MM.1S (cell line): ENCODE data around the gene GCA.

Source experiments
- DNase-seq: peaks from one replicate; pipeline ENCODE4 v3.0.0-alpha.2; 2015
- H2AFZ ChIP-seq: fragments of 300-600 bp; sonication (generic); 2 replicates; pipeline ENCODE4 v1.6.0; 2016; ENCODE audit warnings: antibody characterized with exemption, low read length
- H3F3A ChIP-seq: fragments of 300-600 bp; sonication (generic); 2 replicates; pipeline ENCODE4 v1.6.1; 2016; ENCODE audit warnings: mild to moderate bottlenecking, antibody characterized with exemption, low read length, moderate library complexity, mixed read lengths; ENCODE audit not compliant: insufficient read depth
- H3K27ac ChIP-seq: fragments of 300-600 bp; sonication (generic); 2 replicates; pipeline ENCODE4 v1.5.1; 2016; ENCODE audit warnings: mild to moderate bottlenecking, low read length
- H3K27me3 ChIP-seq: fragments of 300-600 bp; sonication (generic); replicated peaks from 2 replicates; pipeline ENCODE4 v1.6.0; 2016; ENCODE audit warnings: low read length; ENCODE audit not compliant: insufficient read depth
- H3K36me3 ChIP-seq: fragments of 300-600 bp; sonication (generic); replicated peaks from 2 replicates; pipeline ENCODE4 v1.6.1; 2016; ENCODE audit warnings: mild to moderate bottlenecking, low read length, mixed read lengths; ENCODE audit not compliant: insufficient read depth
- H3K4me1 ChIP-seq: fragments of 300-600 bp; sonication (generic); 2 replicates; pipeline ENCODE4 v1.6.1; 2016; ENCODE audit warnings: low read length, mixed read lengths
- H3K4me2 ChIP-seq: fragments of 300-600 bp; sonication (generic); 2 replicates; pipeline ENCODE4 v1.6.0; 2016; ENCODE audit warnings: low read depth, low read length
- H3K4me3 ChIP-seq: fragments of 300-600 bp; sonication (generic); 2 replicates; pipeline ENCODE4 v1.5.1; 2016; ENCODE audit warnings: low read length, mixed read lengths
- H3K79me2 ChIP-seq: fragments of 300-600 bp; sonication (generic); 2 replicates; pipeline ENCODE4 v1.6.1; 2016; ENCODE audit warnings: mixed run types, low read length, mixed read lengths
- H3K9ac ChIP-seq: fragments of 300-600 bp; sonication (generic); 2 replicates; pipeline ENCODE4 v1.6.1; 2016; ENCODE audit warnings: low read length, mixed read lengths
- H3K9me2 ChIP-seq: fragments of 300-600 bp; sonication (generic); replicated peaks from 2 replicates; pipeline ENCODE4 v1.6.1; 2016; ENCODE audit warnings: mild to moderate bottlenecking, low read length, mixed read lengths; ENCODE audit not compliant: insufficient read depth
- H3K9me3 ChIP-seq: fragments of 300-600 bp; sonication (generic); replicated peaks from 2 replicates; pipeline ENCODE4 v1.6.1; 2016; ENCODE audit warnings: mild to moderate bottlenecking, low read length, mixed read lengths; ENCODE audit not compliant: insufficient read depth
- H4K20me1 ChIP-seq: fragments of 300-600 bp; sonication (generic); 2 replicates; pipeline ENCODE4 v1.6.1; 2016; ENCODE audit warnings: mild to moderate bottlenecking, low read length, moderate library complexity, mixed read lengths; ENCODE audit not compliant: insufficient read depth
- CTCF ChIP-seq: fragments of 300-600 bp; sonication (generic); IDR thresholded peaks from 2 replicates; pipeline ENCODE4 v1.5.1; 2016; ENCODE audit warnings: antibody characterized with exemption, low read length, mixed read lengths
- EZH2 ChIP-seq: fragments of 300-600 bp; sonication (generic); optimal IDR thresholded peaks from 2 replicates; pipeline ENCODE3; 2017; ENCODE audit warnings: low read depth, mild to moderate bottlenecking, antibody characterized with exemption, low read length, mixed read lengths
- EZH2phosphoT487 ChIP-seq: fragments of 300-600 bp; sonication (generic); IDR thresholded peaks from 2 replicates; pipeline ENCODE4 v1.6.1; 2018; ENCODE audit warnings: antibody characterized with exemption, low read length

The GCA gene

GRCh38 chr2:162379719-162380580, 36.0 kb downstream of the GCA start:
- H2AFZ ChIP-seq: peak overlapping the region; percentile 41

GRCh38 chr2:162381851-162382250, 37.9 kb downstream of the GCA start:
- H3K4me1 ChIP-seq: 0 out of 2 replicates have a peak, but pooled peaks cover 6% of the 10 kb centered on the region
- H3K9me2 ChIP-seq: no peaks in the 10 kb centered on the region
- H3K4me2 ChIP-seq: no peak overlapping the region
- H4K20me1 ChIP-seq: no peaks in the 10 kb centered on the region
- no peaks in the 10 kb centered on the region for H3F3A ChIP-seq
- no peak for TF ChIP-seq EZH2
- TF ChIP-seq CTCF: no peak
- no peak for TF ChIP-seq EZH2phosphoT487
- H3K79me2 ChIP-seq: no peaks in the 10 kb centered on the region
- H3K27ac ChIP-seq: no peak overlapping the region
- no peaks in the 10 kb centered on the region for H3K27me3 ChIP-seq
- no peak overlapping the region for H3K9ac ChIP-seq
- DNase-seq: no peak
- H3K4me3 ChIP-seq: no peak overlapping the region
- no peak overlapping the region for H2AFZ ChIP-seq
- no peaks in the 10 kb centered on the region for H3K36me3 ChIP-seq
- no peaks in the 10 kb centered on the region for H3K9me3 ChIP-seq

More at GRCh38 chr2:162379719-162380580, 36.0 kb downstream of the GCA start:
- no peak for TF ChIP-seq CTCF
- no peak for TF ChIP-seq EZH2phosphoT487
- no peak for TF ChIP-seq EZH2
- peak overlapping the region; percentile 53 for H3K4me2 ChIP-seq
- H3K4me3 ChIP-seq: peak overlapping the region; percentile 57
- H3K27me3 ChIP-seq: no peaks in the 10 kb centered on the region
- H3K4me1 ChIP-seq: 0 out of 2 replicates have a peak, but pooled peaks cover 6% of the 10 kb centered on the region
- DNase-seq: peak; percentile 72
- peak overlapping the region; percentile 14; the same call in 1 of the 2 replicates for H3K9ac ChIP-seq
- H3K9me2 ChIP-seq: no peaks in the 10 kb centered on the region
- no peaks in the 10 kb centered on the region for H3K9me3 ChIP-seq
- no peaks in the 10 kb centered on the region for H3F3A ChIP-seq
- H3K36me3 ChIP-seq: no peaks in the 10 kb centered on the region
- no peak overlapping the region for H3K27ac ChIP-seq
- no peaks in the 10 kb centered on the region for H3K79me2 ChIP-seq
- no peaks in the 10 kb centered on the region for H4K20me1 ChIP-seq

- Histone ChIP-seq H3K4me1 (0 out of 2 replicates have a peak, but pooled peaks cover 6% of the 10 kb centered on the region), H3K9ac (no peak overlapping the region), H3K4me3 (no peak overlapping the region), H3K9me3 (no peaks in the 10 kb centered on the region), H4K20me1 (no peaks in the 10 kb centered on the region), H3K4me2 (no peak overlapping the region), H3K9me2 (no peaks in the 10 kb centered on the region), H3K27me3 (no peaks in the 10 kb centered on the region), H3K79me2 (no peaks in the 10 kb centered on the region), H3K36me3 (no peaks in the 10 kb centered on the region), H3F3A (no peaks in the 10 kb centered on the region), H3K27ac (no peak overlapping the region), H2AFZ (no peak overlapping the region)
- DNase-seq: no peak
- TF ChIP-seq CTCF (no peak), EZH2 (no peak), EZH2phosphoT487 (no peak)
These were observed 38.3 kb downstream of the GCA start for GRCh38 chr2:162382278-162382677.
